HepG2 (cell line): ENCODE results near the gene PANK2. TPM values are rescaled to one million over a fixed set of nuclear protein-coding genes. Genes with fewer than 3 reads are reported as not detected.

Experiments used
- DMTF1 ChIP-seq: sonication (generic); formaldehyde crosslinking; IDR thresholded peaks from 2 replicates; pipeline ENCODE4 v1.4.0; 2020; ENCODE audit warnings: mild to moderate bottlenecking, missing genetic modification reagents
- ETV6 ChIP-seq: sonication (generic); formaldehyde crosslinking; conservative IDR thresholded peaks from 2 replicates; pipeline ENCODE4 v1.4.0; 2020; ENCODE audit warnings: missing genetic modification reagents
- FOXA3 ChIP-seq: IDR thresholded peaks from 2 replicates; pipeline ENCODE4 v1.6.1; 2016; ENCODE audit warnings: missing genetic modification reagents, missing compliant biosample characterization
- FOXP1 ChIP-seq, 2 experiments: fragments of 450-650 bp in 1 of 2; IDR thresholded peaks; 2 replicates each; pipeline ENCODE4 v1.6.1; 2017 to 2018; ENCODE audit warnings: antibody characterized with exemption in 1 of 2
- FOXP4 ChIP-seq: sonication (generic); formaldehyde crosslinking; IDR thresholded peaks from 2 replicates; pipeline ENCODE4 v1.4.0; 2020; ENCODE audit warnings: missing genetic modification reagents
- HIVEP1 ChIP-seq: sonication (generic); formaldehyde crosslinking; IDR thresholded peaks from 2 replicates; pipeline ENCODE4 v1.4.0; 2020; ENCODE audit warnings: mild to moderate bottlenecking, missing genetic modification reagents
- HNRNPH1 ChIP-seq: fragments of 200-400 bp; formaldehyde crosslinking; optimal IDR thresholded peaks from 2 replicates; pipeline ENCODE3; 2017; ENCODE audit warnings: mild to moderate bottlenecking, low read depth, low read length
- KDM4B ChIP-seq: sonication (generic); formaldehyde crosslinking; IDR thresholded peaks from 2 replicates; pipeline ENCODE4 v1.4.0; 2020; ENCODE audit warnings: missing genetic modification reagents
- MNT ChIP-seq: fragments of 450-650 bp; IDR thresholded peaks from 2 replicates; pipeline ENCODE4 v1.6.1; 2016
- MTF2 ChIP-seq: sonication (generic); formaldehyde crosslinking; IDR thresholded peaks from 2 replicates; pipeline ENCODE4 v1.5.0; 2020; ENCODE audit warnings: missing genetic modification reagents, borderline replicate concordance
- NCOA1 ChIP-seq: sonication (generic); formaldehyde crosslinking; IDR thresholded peaks from 2 replicates; pipeline ENCODE4 v1.9.0; 2021; ENCODE audit warnings: missing genetic modification reagents
- NPAS2 ChIP-seq: sonication (generic); formaldehyde crosslinking; IDR thresholded peaks from 2 replicates; pipeline ENCODE4 v1.8.0; 2022; ENCODE audit warnings: mild to moderate bottlenecking, missing genetic modification reagents, borderline replicate concordance
- ONECUT2 ChIP-seq: sonication (generic); formaldehyde crosslinking; IDR thresholded peaks from 2 replicates; pipeline ENCODE4 v1.4.0; 2020; ENCODE audit warnings: missing genetic modification reagents
- PLRG1 ChIP-seq: fragments of 450-650 bp; conservative IDR thresholded peaks from 2 replicates; pipeline ENCODE4 v1.6.1; 2016
- POLR2G ChIP-seq: fragments of 200-400 bp; formaldehyde crosslinking; IDR thresholded peaks from 2 replicates; pipeline ENCODE4 v1.6.1; 2018; ENCODE audit warnings: mild to moderate bottlenecking, low read depth, low read length, moderate library complexity
- SMAD9 ChIP-seq: sonication (generic); formaldehyde crosslinking; IDR thresholded peaks from 2 replicates; pipeline ENCODE4 v1.5.1; 2020; ENCODE audit warnings: mild to moderate bottlenecking, missing genetic modification reagents
- TERF1 ChIP-seq: sonication (generic); formaldehyde crosslinking; IDR thresholded peaks from 2 replicates; pipeline ENCODE4 v1.8.0; 2022; ENCODE audit warnings: mild to moderate bottlenecking, missing genetic modification reagents, moderate library complexity
- ZNF160 ChIP-seq: sonication (generic); formaldehyde crosslinking; IDR thresholded peaks from 2 replicates; pipeline ENCODE4 v1.8.0; 2022; ENCODE audit warnings: mild to moderate bottlenecking, inconsistent platforms, missing genetic modification reagents
- ZNF234 ChIP-seq: sonication (generic); formaldehyde crosslinking; conservative IDR thresholded peaks from 2 replicates; pipeline ENCODE4 v1.5.1; 2020; ENCODE audit warnings: mild to moderate bottlenecking, missing genetic modification reagents
- ZNF362 ChIP-seq: sonication (generic); formaldehyde crosslinking; IDR thresholded peaks from 2 replicates; pipeline ENCODE4 v1.4.0; 2020; ENCODE audit warnings: missing genetic modification reagents, mild to moderate bottlenecking, borderline replicate concordance
- ZNF550 ChIP-seq: sonication (generic); formaldehyde crosslinking; IDR thresholded peaks from 2 replicates; pipeline ENCODE4 v1.4.0; 2020; ENCODE audit warnings: mild to moderate bottlenecking, missing genetic modification reagents, borderline replicate concordance
- ZNF607 ChIP-seq: sonication (generic); formaldehyde crosslinking; IDR thresholded peaks from 2 replicates; pipeline ENCODE4 v1.5.1; 2020; ENCODE audit warnings: missing genetic modification reagents, mild to moderate bottlenecking, borderline replicate concordance
- ZNF768 ChIP-seq: sonication (generic); formaldehyde crosslinking; IDR thresholded peaks from 2 replicates; pipeline ENCODE4 v1.4.0; 2020; ENCODE audit warnings: missing genetic modification reagents
- ZSCAN9 ChIP-seq: IDR thresholded peaks from 2 replicates; pipeline ENCODE4 v1.6.1; 2016; ENCODE audit warnings: borderline replicate concordance
- polyA plus RNA-seq, 8 experiments: library from polyadenylated mRNA; depleted of rRNA in 3 of 8; stranded (reverse) in 7 of 8; unstranded in 1 of 8; fragments of >200 nt; fragmentation: Illumina TruSeq in 4 of 8; extraction: Trizol in 4 of 8; gene quantifications; 2 replicates each; pipeline versions ENCODE4 v1.2.1 to v1.2.3, GENCODE V29; 2011 to 2016; ENCODE audit warnings: low read depth in 4 of 8, missing spikeins in 1 of 8, mixed read lengths in 1 of 8; ENCODE audit not compliant: insufficient read depth in 1 of 8
- total RNA-seq, 5 experiments: library from RNA; depleted of rRNA; stranded (reverse); fragments of >200 nt; fragmentation: Illumina TruSeq; extraction: Trizol; gene quantifications; 2 replicates each; pipeline ENCODE4 v1.2.3, GENCODE V29; 2016; ENCODE audit warnings: low read depth in 1 of 5

PANK2 gene
- total and polyA plus RNA-seq, 2 of the 13 experiments (the other 11 are each of a cell fraction or from before 2014, with no cell fraction given) = 39.2 to 123 TPM

GRCh38 chr20:3898639-3899038 lies 9.5 kb downstream of the PANK2 start (continued):
- TF ChIP-seq MTF2 (CRISPR knock-in tag) (0 out of 2 replicates have a peak, but pooled peaks have one; percentile 32), TERF1 (no peak), FOXP4 (CRISPR knock-in tag) (peak; percentile 84), ZNF234 (CRISPR knock-in tag) (no peak), FOXA3 (CRISPR knock-in tag) (peak; percentile 38), ZNF362 (peak; percentile 49; the same call in 1 of the 2 replicates), DMTF1 (CRISPR knock-in tag) (no peak), KDM4B (CRISPR knock-in tag) (no peak), NCOA1 (CRISPR knock-in tag) (no peak), ZNF550 (CRISPR knock-in tag) (no peak), MNT (peak; percentile 2; the same call in 1 of the 2 replicates), ZNF607 (CRISPR knock-in tag) (no peak), ZNF768 (no peak), ZNF160 (CRISPR knock-in tag) (no peak), SMAD9 (no peak), HNRNPH1 (no peak), PLRG1 (no peak), ETV6 (CRISPR knock-in tag) (no peak), ONECUT2 (no peak), ZSCAN9 (0 out of 2 replicates have a peak, but pooled peaks have one; percentile 30), POLR2G (no peak), HIVEP1 (no peak), FOXP1 (IDR thresholded peaks at IDR 0.05) (peak; percentile 55; the same call in 1 of the 2 replicates), FOXP1 (CRISPR knock-in tag; IDR thresholded peaks at IDR 0.05) (peak; percentile 81), NPAS2 (CRISPR knock-in tag) (no peak)
